NCI-H526 (cell line): Measurements from ENCODE around the gene EIF4A3.
"Not testable (repeated sequence)": the region's sequence is repeated elsewhere in the genome, so short reads cannot be mapped to it uniquely, and the experiment has no call there.

Source experiments
- DNase-seq, 2 experiments: peaks; one replicate each; lab custom pipeline; 2025; lab: John Stamatoyannopoulos, UW

The EIF4A3 gene

GRCh38 chr17:80099291-80100034 lies 47.5 kb downstream of the EIF4A3 start:
- no peak for DNase-seq

- DNase-seq: no peak
Observed at GRCh38 chr17:80097844-80098691, 48.9 kb downstream of the EIF4A3 start.

GRCh38 chr17:80097127-80097621 lies 49.8 kb downstream of the EIF4A3 start:
- no peak for DNase-seq

- DNase-seq: no peak
Observed at GRCh38 chr17:80096561-80097021, 50.3 kb downstream of the EIF4A3 start.

GRCh38 chr17:80095844-80096475 lies 51.0 kb downstream of the EIF4A3 start:
- no peak for DNase-seq

GRCh38 chr17:80095038-80095843 lies 51.7 kb downstream of the EIF4A3 start:
- DNase-seq: no peak

GRCh38 chr17:80092959-80093358 lies 54.0 kb downstream of the EIF4A3 start:
- no peak for DNase-seq

- DNase-seq: no peak
Observed at GRCh38 chr17:80091376-80091775, 55.6 kb downstream of the EIF4A3 start.

GRCh38 chr17:80090164-80090563 lies 56.8 kb downstream of the EIF4A3 start:
- DNase-seq: not testable (repeated sequence)

- DNase-seq: no peak
Observed at GRCh38 chr17:80089762-80090161, 57.2 kb downstream of the EIF4A3 start.

GRCh38 chr17:80087346-80088265 lies 59.3 kb downstream of the EIF4A3 start:
- DNase-seq: no peak

GRCh38 chr17:80086616-80087015 lies 60.3 kb downstream of the EIF4A3 start:
- DNase-seq: no peak

GRCh38 chr17:80086081-80086480 lies 60.8 kb downstream of the EIF4A3 start:
- peak in 1 of 2 experiments; percentile 30 for DNase-seq

- DNase-seq: no peak
Observed at GRCh38 chr17:80084773-80085172, 62.2 kb downstream of the EIF4A3 start.
